Neutrophil (primary cell): ENCODE data around the gene STRN3.

Experiments used
- H3K27ac ChIP-seq: fragments of 200-600 bp; sonication (generic); 2 replicates; pipeline ENCODE4 v1.5.1; 2016; ENCODE audit warnings: mild to moderate bottlenecking, moderate library complexity
- H3K27me3 ChIP-seq: fragments of 200-600 bp; sonication (generic); 2 replicates; pipeline ENCODE4 v1.6.0; 2016; ENCODE audit warnings: mild to moderate bottlenecking
- H3K36me3 ChIP-seq: fragments of 200-600 bp; sonication (generic); 2 replicates; pipeline ENCODE4 v1.5.1; 2017
- H3K4me1 ChIP-seq, 2 experiments: fragments of 200-600 bp in 1 of 2; sonication (generic) in 1 of 2; 1 replicate in 1 of 2; 2 replicates in 1 of 2; pipeline versions ENCODE4 v1.5.1 to v1.6.1; 2013 to 2016; ENCODE audit warnings: low read depth in 1 of 2, low read length in 1 of 2, mild to moderate bottlenecking in 1 of 2, moderate library complexity in 1 of 2; ENCODE audit not compliant: control insufficient read depth in 1 of 2, insufficient read depth in 1 of 2
- H3K4me3 ChIP-seq, 2 experiments: fragments of 200-600 bp in 1 of 2; sonication (generic) in 1 of 2; 1 replicate in 1 of 2; 2 replicates in 1 of 2; pipeline ENCODE4 v1.5.1; 2013 to 2016; ENCODE audit warnings: low read depth in 1 of 2, low read length in 1 of 2, mild to moderate bottlenecking in 1 of 2, moderate library complexity in 1 of 2
- H3K9me3 ChIP-seq: fragments of 200-600 bp; sonication (generic); 2 replicates; pipeline ENCODE4 v1.5.1; 2016
- CTCF ChIP-seq: fragments of 200-600 bp; sonication (generic); IDR thresholded peaks from 2 replicates; pipeline ENCODE4 v1.5.1; 2016; ENCODE audit warnings: antibody characterized with exemption

The STRN3 gene

GRCh38 chr14:30853946-30854345 lies 172.2 kb downstream of the STRN3 start:
- Histone ChIP-seq H3K27me3 (no peaks in the 10 kb centered on the region), H3K4me1 (peaks cover 4 to 5% of the 10 kb centered on the region in 2 experiments), H3K36me3 (no peaks in the 10 kb centered on the region), H3K27ac (no peak overlapping the region), H3K4me3 (no peak overlapping the region), H3K9me3 (no peaks in the 10 kb centered on the region)
- TF ChIP-seq CTCF = no peak

- Histone ChIP-seq H3K4me1 (peaks cover 8 to 10% of the 10 kb centered on the region in 2 experiments), H3K27ac (no peak overlapping the region), H3K4me3 (no peak overlapping the region), H3K36me3 (no peaks in the 10 kb centered on the region), H3K27me3 (no peaks in the 10 kb centered on the region), H3K9me3 (no peaks in the 10 kb centered on the region)
- TF ChIP-seq CTCF = no peak
Measured at GRCh38 chr14:30849983-30850382, 176.2 kb downstream of the STRN3 start.

GRCh38 chr14:30849354-30849753 lies 176.8 kb downstream of the STRN3 start:
- Histone ChIP-seq H3K27me3 (no peaks in the 10 kb centered on the region), H3K9me3 (no peaks in the 10 kb centered on the region), H3K4me1 (peaks cover 8 to 10% of the 10 kb centered on the region in 2 experiments), H3K27ac (no peak overlapping the region), H3K4me3 (no peak overlapping the region), H3K36me3 (no peaks in the 10 kb centered on the region)
- TF ChIP-seq CTCF = no peak

GRCh38 chr14:30848449-30849240 lies 177.5 kb downstream of the STRN3 start:
- no peak for TF ChIP-seq CTCF
- Histone ChIP-seq H3K4me1 (peaks cover 8 to 10% of the 10 kb centered on the region in 2 experiments), H3K27ac (no peak overlapping the region), H3K27me3 (no peaks in the 10 kb centered on the region), H3K9me3 (no peaks in the 10 kb centered on the region), H3K4me3 (no peak overlapping the region), H3K36me3 (no peaks in the 10 kb centered on the region)
